Inferior parietal cortex (tissue), 1 donor: ENCODE data around the gene TYROBP.
"Not testable (repeated sequence)": the region's sequence is repeated elsewhere in the genome, so short reads cannot be mapped to it uniquely, and the experiment has no call there.

ENCODE experiments used
- DNase-seq: peaks from one replicate; pipeline ENCODE4 v3.0.0-alpha.2; 2016; ENCODE audit errors: extremely low spot score

The TYROBP gene

DNA sequence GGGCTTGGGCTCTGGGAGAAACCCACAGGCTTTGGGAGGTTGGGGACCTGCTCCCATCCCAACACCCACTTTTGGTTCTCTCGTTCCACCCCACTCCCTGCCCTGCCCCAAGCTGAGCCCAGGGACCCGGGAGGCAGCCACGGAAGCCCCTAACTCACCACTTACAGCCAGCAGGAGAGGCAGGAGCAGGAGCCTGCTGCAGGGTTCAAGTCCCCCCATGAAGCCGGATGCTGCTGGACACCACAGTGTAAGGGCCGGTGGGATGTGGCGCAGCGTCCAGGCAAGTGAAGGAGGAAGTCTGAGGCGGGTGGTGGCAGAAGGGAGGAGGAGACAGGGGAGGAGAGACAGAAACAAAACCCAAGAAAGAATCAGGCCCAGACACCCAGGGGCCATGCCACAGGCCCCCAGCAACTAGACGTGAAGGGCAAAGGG, at the start of gene TYROBP:
Gene TYROBP, minus strand, starts transcription at position 286 of the 432 bp plus-strand sequence. Its CDS starts 67 bp downstream, at position 219.
- DNase-seq: no peak

DNA sequence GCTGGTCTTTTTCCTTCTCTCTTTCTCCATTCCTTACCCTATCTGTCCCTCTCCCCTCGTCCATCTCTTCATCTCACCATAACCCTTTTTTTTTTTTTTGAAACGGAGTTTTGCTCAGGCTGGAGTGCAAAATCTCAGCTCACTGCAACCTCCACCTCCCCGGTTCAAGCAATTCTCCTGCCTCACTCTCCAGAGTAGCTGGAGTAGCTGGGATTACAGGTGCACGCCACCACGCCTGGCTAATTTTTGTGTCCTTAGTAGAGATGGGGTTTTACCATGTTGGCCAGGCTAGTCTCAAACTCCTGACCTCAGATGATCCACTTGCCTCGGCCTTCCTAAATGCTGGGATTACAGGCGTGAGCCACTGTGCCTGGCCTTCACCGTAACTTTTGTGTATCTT, 49.3 kb upstream of the TYROBP start:
- DNase-seq: not testable (repeated sequence)

DNA sequence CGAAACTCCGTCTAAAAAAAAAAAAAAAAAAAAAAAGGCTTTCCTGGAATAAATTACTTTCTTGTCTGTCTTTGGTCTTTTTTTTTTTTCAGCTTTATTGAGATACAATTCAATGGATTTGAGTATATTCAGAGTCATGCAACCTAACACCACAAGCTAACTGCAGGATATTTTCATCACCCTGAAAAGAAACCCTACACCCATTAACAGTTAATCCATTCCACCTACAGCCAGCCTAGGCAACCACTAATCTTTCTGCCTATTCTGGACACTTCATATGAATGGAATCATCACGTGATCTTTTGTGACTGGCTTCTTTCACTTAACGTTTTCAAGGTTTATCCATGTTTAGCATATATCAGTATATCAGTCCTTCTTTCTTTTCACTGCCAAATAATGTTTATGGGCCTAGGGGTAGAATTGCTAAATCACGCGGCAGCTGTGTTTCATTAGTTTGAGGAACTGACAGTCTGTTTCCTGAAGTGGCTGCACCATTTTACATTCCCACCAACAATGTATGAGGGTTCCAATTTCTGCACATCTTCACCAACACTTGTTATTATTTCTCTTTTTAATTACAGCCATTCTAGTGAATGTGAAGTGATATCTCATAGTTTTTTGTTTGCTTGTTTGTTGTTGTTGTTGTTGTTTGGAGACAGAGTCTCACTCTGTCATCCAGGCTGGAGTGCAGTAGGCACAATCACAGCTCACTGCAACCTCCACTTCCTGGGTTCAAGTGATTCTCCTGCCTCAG, 48.0 kb upstream of the TYROBP start:
- no peak for DNase-seq

DNA sequence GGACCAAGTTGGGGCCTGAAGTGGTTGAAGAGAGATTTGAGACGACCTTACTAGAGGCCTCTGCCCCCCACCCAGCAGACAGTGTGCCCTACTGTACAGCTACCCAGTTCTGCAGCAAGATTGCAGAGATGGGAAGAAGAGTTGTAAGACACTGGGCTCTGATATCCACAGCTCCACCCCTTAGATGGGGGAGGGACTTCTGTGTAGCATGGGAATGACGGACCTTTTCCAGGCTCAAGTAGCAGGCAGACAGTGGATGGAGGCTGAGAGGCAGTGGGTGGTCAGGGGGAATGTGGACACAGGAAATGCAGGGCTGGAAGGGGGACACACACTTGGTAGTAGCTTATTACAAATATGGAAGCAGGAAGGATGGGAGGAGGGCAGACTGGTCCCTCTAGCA, 41.0 kb upstream of the TYROBP start:
- no peak for DNase-seq

DNA sequence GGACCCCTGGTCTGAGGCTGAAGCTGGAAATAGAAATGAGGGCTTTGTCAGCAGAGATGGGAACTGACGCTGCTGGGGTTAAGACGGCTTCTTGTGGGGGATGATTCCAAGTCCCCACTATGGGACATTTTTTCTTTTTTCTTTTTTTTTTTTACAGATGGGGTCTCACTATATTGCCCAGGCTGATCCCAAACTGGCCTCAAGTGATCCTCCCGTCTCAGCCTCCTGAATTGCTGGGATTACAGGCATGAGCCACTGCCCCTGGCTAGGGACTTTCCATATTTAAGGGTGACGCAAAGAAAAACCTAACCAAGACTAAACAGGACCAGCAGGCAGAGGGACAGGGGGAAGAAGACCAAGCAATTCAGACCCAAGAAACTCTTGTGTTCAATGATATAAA, 38.1 kb upstream of the TYROBP start:
- no peak for DNase-seq

DNA sequence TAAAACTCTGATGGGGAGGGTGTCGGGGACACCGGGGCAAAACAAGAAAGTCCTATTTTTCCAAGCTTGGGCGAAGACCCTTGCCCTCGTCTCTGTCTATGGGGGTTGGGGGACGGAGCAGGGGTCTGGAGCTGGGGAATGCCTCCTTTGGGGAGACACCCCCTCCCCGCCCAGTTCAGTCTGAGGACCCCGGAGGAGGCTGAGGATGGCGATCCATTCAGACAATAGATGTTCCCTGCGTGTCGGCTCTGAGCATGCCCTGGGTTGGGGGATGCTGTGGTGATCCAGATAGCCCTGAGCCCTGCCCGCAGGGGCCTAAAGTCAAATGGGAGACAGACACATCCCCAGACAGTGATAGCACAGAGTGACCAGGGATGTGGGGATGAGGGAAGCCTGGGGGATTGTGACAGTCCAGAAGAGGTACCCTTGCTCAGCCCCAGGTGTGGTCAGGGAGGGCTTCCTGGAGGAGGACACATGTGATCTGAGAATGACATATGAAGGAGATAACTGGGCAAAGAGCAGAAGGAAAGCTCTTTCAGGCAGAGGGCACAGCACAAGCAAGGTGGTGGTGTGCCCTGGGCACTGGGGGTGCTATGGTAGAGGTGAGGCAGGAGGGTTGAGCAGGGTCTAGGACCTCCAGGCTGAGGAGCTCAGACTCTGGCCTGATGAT, 37.2 kb upstream of the TYROBP start:
- no peak for DNase-seq

DNA sequence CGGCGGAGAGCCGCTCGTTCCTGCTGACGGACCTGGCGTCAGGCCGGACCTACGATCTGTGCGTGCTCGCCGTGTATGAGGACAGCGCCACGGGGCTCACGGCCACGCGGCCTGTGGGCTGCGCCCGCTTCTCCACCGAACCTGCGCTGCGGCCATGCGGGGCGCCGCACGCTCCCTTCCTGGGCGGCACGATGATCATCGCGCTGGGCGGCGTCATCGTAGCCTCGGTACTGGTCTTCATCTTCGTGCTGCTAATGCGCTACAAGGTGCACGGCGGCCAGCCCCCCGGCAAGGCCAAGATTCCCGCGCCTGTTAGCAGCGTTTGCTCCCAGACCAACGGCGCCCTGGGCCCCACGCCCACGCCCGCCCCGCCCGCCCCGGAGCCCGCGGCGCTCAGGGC, 36.5 kb upstream of the TYROBP start:
- DNase-seq: no peak

DNA sequence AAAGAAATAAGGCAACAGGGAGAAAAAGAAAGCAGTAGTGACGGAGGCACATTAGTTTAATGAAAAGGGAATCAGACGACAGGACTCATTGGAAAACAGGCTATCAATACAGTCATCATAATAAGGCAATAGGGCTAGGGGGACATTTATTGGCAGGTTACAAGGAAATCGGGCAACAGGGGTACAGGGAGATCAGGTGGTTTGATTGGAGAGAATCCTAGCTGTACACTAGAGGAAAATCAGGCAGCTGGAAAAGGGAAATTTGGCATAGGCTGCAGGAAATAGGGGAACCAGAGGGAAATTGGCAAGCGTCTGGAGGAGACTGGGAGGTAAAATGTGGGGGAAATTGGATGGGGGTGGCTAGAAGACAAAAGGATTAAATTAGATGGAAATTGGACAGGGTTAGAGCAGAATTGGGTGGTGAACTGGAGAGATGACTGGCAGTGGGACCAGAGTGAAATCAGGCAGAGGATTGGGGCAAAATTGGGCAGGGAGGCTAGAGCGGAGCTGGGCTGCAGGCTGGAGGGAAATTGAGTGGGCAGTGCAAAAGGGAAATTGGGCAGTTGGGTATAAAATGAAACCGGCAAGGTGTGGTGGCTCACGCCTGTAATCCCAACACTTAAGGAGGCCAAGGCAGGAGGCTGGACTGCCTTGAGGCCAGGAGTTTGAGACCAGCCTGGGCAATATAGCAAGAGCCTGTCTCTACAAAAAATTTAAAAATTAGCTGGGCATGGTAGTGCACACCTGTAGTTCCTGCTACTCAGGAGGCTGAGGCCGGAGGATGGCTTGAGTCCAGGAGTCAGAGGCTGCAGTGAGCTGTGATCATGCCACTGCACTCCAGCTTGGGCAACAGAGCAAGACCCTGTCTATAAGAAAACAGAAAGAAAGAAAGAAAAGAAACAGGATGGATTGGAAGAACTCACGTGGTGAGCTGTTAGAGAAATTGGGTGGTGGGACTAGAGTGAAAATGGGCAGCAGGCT, 35.5 kb upstream of the TYROBP start:
- no peak for DNase-seq

DNA sequence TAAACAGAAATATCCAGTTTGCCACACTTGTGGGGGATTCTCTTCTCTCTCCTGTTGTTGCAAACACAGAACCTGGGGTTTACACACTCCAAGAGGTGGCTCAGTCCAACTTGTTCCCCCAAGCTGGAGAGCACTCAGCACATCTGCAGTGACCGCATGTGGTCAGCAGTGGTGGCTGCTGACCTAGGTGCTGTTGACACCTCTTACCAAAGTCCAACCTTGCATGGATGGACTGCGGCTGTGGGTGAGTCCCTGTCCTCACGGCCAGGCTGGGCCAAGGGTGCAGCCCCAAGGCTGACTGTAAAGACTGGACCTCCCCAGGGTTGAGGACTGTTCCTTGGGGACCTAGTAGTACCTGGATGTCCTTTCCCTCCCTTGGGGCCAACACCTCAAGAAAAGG, 34.1 kb upstream of the TYROBP start:
- no peak for DNase-seq

DNA sequence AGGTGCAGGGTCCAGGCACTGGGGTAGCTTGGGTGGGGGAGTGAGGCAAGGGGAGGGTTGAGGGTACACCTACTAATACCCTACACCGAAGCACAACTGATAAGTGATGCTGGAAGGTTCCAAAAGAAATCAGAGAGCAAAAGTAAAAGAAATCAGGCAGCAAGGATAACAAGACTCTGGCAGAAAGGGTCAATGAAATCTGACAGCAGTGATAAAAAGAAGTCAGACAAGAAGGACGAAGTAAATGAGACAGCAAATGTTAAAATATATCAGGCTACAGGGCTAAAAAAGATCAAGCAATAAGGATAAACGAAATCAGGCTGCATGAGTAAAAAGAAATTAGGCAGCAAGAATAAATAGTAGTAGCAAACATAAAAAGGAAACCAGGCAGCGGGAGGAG, 32.7 kb upstream of the TYROBP start:
- no peak for DNase-seq

DNA sequence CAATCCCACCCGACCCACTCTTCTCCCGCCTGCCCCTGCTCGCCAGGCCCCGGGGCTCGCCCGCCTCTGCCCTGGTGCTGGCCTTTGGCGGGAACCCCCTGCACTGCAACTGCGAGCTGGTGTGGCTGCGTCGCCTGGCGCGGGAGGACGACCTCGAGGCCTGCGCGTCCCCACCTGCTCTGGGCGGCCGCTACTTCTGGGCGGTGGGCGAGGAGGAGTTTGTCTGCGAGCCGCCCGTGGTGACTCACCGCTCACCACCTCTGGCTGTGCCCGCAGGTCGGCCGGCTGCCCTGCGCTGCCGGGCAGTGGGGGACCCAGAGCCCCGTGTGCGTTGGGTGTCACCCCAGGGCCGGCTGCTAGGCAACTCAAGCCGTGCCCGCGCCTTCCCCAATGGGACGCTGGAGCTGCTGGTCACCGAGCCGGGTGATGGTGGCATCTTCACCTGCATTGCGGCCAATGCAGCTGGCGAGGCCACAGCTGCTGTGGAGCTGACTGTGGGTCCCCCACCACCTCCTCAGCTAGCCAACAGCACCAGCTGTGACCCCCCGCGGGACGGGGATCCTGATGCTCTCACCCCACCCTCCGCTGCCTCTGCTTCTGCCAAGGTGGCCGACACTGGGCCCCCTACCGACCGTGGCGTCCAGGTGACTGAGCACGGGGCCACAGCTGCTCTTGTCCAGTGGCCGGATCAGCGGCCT, 32.1 kb upstream of the TYROBP start:
- DNase-seq: no peak

DNA sequence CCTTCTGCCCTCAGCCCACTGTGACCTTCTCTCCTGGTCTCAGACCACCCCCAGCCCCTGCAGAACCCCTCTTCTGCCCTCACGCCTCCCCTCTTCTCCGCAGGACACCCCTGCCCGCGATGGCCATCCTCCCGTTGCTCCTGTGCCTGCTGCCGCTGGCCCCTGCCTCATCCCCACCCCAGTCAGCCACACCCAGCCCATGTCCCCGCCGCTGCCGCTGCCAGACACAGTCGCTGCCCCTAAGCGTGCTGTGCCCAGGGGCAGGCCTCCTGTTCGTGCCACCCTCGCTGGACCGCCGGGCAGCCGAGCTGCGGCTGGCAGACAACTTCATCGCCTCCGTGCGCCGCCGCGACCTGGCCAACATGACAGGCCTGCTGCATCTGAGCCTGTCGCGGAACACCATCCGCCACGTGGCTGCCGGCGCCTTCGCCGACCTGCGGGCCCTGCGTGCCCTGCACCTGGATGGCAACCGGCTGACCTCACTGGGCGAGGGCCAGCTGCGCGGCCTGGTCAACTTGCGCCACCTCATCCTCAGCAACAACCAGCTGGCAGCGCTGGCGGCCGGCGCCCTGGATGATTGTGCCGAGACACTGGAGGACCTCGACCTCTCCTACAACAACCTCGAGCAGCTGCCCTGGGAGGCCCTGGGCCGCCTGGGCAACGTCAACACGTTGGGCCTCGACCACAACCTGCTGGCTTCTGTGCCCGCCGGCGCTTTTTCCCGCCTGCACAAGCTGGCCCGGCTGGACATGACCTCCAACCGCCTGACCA, 31.4 kb upstream of the TYROBP start:
- no peak for DNase-seq

DNA sequence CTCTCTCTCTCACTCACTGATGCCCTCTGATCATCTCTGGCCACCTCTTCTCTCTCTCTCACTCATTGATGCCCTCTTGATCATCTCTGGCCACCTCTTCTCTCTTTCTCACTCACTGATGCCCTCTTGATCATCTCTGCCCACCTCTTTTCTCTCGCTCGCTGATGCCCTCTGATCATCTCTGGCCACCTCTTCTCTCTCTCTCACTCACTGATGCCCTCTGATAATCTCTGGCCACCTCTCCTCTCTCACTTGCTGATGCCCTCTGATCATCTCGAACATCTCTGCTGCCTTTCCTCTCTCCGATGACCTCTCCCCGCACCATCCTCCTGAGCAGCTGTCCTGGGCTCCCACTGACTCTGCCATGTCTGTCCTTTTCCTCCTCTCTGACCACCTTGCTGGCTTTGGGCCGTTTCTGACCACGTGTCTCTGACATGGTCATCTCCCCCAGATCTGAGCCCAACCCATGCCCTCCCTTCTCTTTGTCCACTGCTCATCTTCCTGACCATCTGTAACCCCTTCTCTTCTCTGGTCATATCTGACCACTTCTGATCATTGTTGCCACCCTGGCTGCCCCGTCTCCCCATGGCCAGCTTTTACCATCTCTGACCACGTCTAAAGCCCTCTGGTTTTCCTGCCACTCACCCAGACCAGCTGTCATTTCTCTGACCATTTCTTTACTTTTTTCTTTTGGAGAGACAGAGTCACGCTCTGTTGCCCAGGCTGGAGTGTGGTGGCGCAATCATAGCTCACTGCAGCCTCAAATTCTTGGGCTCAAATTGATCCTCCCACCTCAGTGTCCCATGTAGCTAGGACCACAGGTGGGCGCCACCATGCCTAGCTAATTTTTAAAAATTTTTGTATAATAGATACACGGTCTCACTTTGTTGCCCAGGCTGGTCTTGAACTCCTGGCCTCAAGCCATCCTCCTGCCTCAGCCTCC, 30.5 kb upstream of the TYROBP start:
- no peak for DNase-seq

DNA sequence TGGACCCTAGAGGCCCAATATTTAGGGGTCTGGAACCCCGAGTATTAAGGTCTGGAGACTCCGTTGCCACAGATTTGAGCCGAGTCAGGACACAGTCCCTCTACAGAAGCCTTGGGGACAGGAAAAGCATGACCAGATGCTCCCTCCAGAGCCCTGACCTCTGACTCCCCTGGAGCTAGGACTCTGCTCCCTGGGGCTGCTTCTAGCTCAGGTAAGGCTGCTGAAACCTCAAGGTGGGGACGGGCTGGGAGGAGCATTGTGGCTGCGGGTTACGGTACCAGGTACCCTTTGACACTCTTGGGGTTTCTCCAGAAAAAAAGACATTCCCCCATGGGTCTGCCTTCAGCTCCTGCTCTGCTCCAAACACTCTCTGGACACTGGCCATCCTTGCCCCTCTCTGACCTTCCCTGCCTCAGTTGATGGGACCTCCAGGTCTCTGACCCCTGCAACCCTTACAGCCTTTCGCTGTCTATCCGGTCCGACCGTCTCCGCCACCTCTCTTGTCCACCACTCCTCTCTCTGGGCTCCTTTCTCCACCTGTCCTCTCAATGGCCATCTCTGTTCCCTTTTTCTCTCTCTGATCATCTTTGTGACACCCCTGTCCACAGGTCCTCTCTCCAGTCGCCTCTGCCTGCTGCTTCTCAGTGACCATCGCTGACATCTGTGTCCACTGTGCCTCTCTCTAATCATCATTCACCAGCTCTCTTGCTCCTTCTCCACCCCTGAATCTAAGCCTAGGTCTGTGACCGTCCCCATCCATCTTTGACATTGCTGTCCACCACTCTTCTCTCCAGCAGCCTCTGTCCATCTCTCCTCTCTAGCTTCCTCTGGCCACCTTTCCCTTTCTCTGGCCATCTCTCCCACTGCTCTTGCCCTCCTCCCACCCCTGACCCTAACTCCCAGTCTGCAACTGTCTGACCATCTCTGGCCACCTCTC, 29.5 kb upstream of the TYROBP start:
- no peak for DNase-seq

DNA sequence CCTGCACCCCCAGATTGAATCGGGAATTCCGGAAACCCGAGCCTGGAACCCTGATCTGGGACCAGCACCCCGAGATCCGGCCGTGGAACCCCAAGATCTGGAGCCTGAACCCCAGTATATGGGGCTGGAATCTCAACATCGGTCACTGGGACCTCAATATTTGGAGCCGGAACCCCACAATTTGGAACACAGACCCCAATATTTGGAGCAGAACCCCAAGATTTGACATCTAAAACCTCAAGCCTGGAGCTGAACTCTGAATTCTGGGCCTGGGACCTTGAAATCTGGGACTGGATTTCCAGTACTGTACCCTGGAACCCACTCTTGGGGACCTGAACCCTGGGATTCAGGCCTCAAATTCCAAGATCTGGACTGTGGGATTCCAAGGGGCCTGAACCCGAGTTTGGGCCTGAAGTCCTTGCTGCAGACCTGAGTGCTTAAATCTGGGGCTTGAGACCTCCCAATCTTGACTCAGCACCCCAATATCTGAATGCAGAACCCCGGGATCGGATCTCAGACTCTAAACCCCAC, 28.7 kb upstream of the TYROBP start:
- no peak for DNase-seq

DNA sequence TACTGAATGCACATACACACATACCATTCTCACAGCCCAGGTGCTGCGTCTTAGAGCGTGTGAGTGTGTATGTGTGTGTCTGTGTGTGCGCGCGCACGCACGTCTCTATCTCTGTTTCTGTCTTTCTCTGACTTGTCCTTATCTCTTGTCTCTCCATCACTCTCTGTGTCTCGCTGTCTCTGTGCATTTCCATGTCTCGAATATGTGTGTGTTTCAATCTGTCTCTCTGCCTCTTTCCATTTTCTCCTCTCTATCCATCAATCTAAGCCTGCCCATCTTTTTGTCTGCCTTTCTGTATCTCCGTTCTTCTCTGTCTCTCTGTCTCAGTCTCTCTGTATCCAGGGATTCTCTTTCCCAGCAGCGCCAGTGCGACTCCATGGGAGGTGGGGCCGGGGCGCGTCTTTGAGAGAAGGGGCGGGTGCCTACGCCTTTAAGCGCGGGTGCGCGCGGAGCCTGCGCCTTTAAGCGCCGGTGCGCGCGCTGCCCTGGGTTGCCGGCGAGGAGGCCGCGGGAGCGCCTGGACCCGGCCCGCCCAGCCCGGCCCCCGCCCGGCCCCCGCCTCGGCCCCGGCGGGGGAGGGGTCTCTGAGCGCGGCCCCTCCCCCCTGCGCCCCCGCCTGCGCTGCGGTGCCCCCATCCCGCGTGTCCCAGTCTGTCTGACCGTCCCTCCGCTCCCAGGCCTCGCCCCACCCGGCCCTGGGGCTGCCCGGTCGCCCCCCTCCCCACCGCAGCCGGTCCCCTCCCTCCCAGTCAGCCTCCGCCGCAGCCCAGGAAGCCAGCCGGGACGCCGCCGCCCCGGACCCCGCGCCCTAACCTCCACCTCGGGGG, 28.0 kb upstream of the TYROBP start, which contains the start of gene LRFN3:
Gene LRFN3, plus strand, starts transcription at position 464 of the 827 bp plus-strand sequence. CDS start 3,052 bp downstream, outside the sequence.
- DNase-seq: peak; percentile 74

DNA sequence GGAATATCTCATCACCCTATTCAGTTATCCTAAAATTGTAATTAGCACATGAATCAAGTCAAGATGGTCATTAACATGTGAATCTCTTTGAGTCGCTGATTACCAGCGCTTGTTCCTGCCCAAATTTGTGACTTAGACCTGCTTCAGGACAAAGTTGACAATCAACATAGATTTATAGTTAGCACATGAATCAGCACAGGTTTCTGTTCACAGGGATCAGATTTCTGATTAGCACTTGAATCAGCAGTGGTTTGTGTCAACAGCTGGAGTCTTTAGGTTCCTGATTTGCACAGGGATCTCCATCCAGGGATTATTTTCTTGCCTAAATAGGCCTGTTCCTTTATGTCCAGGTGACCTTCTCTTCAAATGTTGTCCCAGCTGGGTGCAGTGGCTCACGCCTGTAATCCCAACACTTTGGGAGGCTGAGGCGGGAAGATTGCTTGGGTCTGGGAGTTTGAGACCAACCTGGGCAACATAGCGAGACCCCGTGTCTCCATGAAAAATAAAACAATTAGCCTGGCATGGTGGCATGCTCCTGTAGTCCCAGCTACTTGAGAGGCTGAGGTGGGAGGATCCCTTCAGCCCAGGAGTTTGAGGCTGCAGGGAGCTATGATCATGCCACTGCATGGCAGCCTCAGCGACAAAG, 24.3 kb upstream of the TYROBP start:
- no peak for DNase-seq
